ENCODE results near the gene CABLES1. TPM values are rescaled to one million over a fixed set of nuclear protein-coding genes. Genes with fewer than 3 reads are reported as not detected.

Gene CABLES1
- total RNA-seq, 1 experiment from 2014 or later = 16.2 TPM

DNA sequence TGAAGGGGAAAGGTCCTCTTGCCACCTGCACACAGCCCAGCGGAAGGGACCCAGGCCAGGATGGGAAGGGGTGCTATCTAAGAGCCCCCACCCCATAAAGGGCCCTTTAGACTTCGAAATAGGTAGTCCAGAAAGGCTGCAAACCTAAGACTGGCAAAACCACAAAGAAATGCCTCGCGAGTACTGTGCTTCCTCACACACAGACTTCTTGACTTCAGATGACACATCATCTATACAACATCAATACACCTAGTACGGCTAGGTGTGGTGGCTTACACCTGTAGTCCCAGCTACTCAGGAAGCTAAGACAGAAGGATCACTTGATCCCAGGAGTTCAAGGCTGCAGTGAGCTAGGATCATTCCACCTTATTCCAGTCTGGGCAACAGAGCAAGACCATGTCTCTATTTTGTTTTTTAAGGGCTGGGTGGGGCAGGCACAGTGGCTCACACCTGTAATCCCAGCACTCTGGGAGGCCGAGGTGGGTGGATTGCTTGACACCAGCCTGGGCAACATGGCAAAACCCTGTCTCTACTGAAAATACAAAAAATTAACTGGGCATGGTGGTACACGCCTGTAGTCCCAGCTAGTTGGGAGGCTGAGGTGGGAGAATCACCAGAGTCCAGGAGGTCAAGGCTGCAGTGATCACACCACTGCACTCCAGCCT is 125.8 kb downstream of the CABLES1 start:
- CTCF ChIA-PET = interaction anchor here (0.5 to 1.0 kb wide), 3 partner anchors 44 to 149 kb away, joined by 3 to 17 read pairs (median 4); no protein-coding TSS in a partner anchor

GRCh38 chr18:23263551-23264235 is 128.4 kb downstream of the CABLES1 start:
- TF ChIP-seq CTCF (IDR thresholded peaks at IDR 0.05; ENCODE audit: unreplicated experiment) = no peak
- intact Hi-C loops (cut with micrococcal nuclease; ENCODE audit: unreplicated experiment) = no loop called here
- CTCF ChIA-PET = interaction anchor here (0.7 kb wide), 1 partner anchor 107 kb away, joined by 3 read pairs; no protein-coding TSS in a partner anchor

More for the DNA sequence above, 125.8 kb downstream of the CABLES1 start:
- no peak for DNase-seq
- Mint-ChIP-seq H3K27me3 (ENCODE audit: unreplicated experiment) (no peaks in the 10 kb centered on the region), H3K4me3 (ENCODE audit: low read depth, unreplicated experiment) (peak overlapping the region; percentile 47), H3K27ac (ENCODE audit: unreplicated experiment) (peak overlapping the region; percentile 69), H3K4me1 (ENCODE audit: low read depth, unreplicated experiment) (peaks cover 30% of the 10 kb centered on the region), H3K36me3 (ENCODE audit: insufficient read depth, unreplicated experiment) (peaks cover 8% of the 10 kb centered on the region), H3K9me3 (ENCODE audit: low read depth, unreplicated experiment) (no peaks in the 10 kb centered on the region)
- TF ChIP-seq CTCF (IDR thresholded peaks at IDR 0.05; ENCODE audit: unreplicated experiment) = no peak
- intact Hi-C loops (cut with micrococcal nuclease; ENCODE audit: unreplicated experiment) = loop anchor here (2.0 kb wide), 1 partner anchor 22 kb away; no protein-coding TSS in a partner anchor
- BruUV-seq (replicated peaks) = no TSS peak

GRCh38 chr18:23265682-23266399 is 130.6 kb downstream of the CABLES1 start:
- no peak overlapping the region for H3K4me3 Mint-ChIP-seq (ENCODE audit: low read depth, unreplicated experiment)
- intact Hi-C loops (cut with micrococcal nuclease; ENCODE audit: unreplicated experiment) = no loop called here
- CTCF ChIA-PET = no interaction called here

More at GRCh38 chr18:23263551-23264235, 128.4 kb downstream of the CABLES1 start:
- DNase-seq = no peak
- no TSS peak for BruUV-seq (replicated peaks)
- Mint-ChIP-seq H3K9me3 (ENCODE audit: low read depth, unreplicated experiment) (no peaks in the 10 kb centered on the region), H3K27me3 (ENCODE audit: unreplicated experiment) (no peaks in the 10 kb centered on the region), H3K4me3 (ENCODE audit: low read depth, unreplicated experiment) (no peak overlapping the region), H3K4me1 (ENCODE audit: low read depth, unreplicated experiment) (peaks cover 23% of the 10 kb centered on the region), H3K27ac (ENCODE audit: unreplicated experiment) (no peak overlapping the region), H3K36me3 (ENCODE audit: insufficient read depth, unreplicated experiment) (peaks cover under 1% of the 10 kb centered on the region)

More at GRCh38 chr18:23265682-23266399, 130.6 kb downstream of the CABLES1 start:
- no peaks in the 10 kb centered on the region for H3K27me3 Mint-ChIP-seq (ENCODE audit: unreplicated experiment)
- no peak overlapping the region for H3K27ac Mint-ChIP-seq (ENCODE audit: unreplicated experiment)
- no TSS peak for BruUV-seq (replicated peaks)
- peaks cover 6% of the 10 kb centered on the region for H3K9me3 Mint-ChIP-seq (ENCODE audit: low read depth, unreplicated experiment)
- no peak for TF ChIP-seq CTCF (IDR thresholded peaks at IDR 0.05; ENCODE audit: unreplicated experiment)
- H3K36me3 Mint-ChIP-seq (ENCODE audit: insufficient read depth, unreplicated experiment) = no peaks in the 10 kb centered on the region
- H3K4me1 Mint-ChIP-seq (ENCODE audit: low read depth, unreplicated experiment) = peaks cover 4% of the 10 kb centered on the region
- no peak for DNase-seq

Data from Calu3 (cell line).